GM18498 (cell line): Measurements from ENCODE around the gene RMND5B.
A peak's percentile ranks its signal among the peaks of the same experiment; 100 is the strongest.
"Not testable (repeated sequence)": the region's sequence is repeated elsewhere in the genome, so short reads cannot be mapped to it uniquely, and the experiment has no call there.

ENCODE experiments used
- ATAC-seq: cut with Tn5 transposase; IDR thresholded peaks from one replicate; pipeline ENCODE4 v1.9.1; 2021; ENCODE audit warnings: mild to moderate bottlenecking, moderate library complexity; ENCODE audit not compliant: unreplicated experiment

The RMND5B gene

GRCh38 chr5:178127300-178128009, 3.4 kb upstream of the RMND5B start:
- ATAC-seq, result not testable (repeated sequence)

GRCh38 chr5:178129296-178129695, 1.5 kb upstream of the RMND5B start:
- ATAC-seq, result no peak

- not testable (repeated sequence) for ATAC-seq
Measured at GRCh38 chr5:178130234-178130575, 609 bp upstream of the RMND5B start.

GRCh38 chr5:178131446-178131996, 707 bp downstream of the RMND5B start:
- ATAC-seq, result no peak

GRCh38 chr5:178136990-178137389, 6.2 kb downstream of the RMND5B start:
- no peak for ATAC-seq

GRCh38 chr5:178137991-178138390, 7.2 kb downstream of the RMND5B start:
- ATAC-seq, result no peak

GRCh38 chr5:178141550-178141949, 10.7 kb downstream of the RMND5B start:
- ATAC-seq, result no peak

GRCh38 chr5:178142642-178143041, 11.8 kb downstream of the RMND5B start:
- no peak for ATAC-seq

- no peak for ATAC-seq
Measured at GRCh38 chr5:178143246-178143645, 12.4 kb downstream of the RMND5B start.

- no peak for ATAC-seq
Measured at GRCh38 chr5:178143901-178144300, 13.1 kb downstream of the RMND5B start.

- ATAC-seq, result peak; percentile 63
Measured at GRCh38 chr5:178145965-178146820, 15.4 kb downstream of the RMND5B start.

GRCh38 chr5:178147406-178147805, 16.6 kb downstream of the RMND5B start:
- no peak for ATAC-seq

GRCh38 chr5:178149199-178149932, 18.6 kb downstream of the RMND5B start:
- ATAC-seq, result no peak

GRCh38 chr5:178150977-178151734, 20.3 kb downstream of the RMND5B start:
- ATAC-seq, result no peak

GRCh38 chr5:178152491-178153444, 22.0 kb downstream of the RMND5B start:
- no peak for ATAC-seq

- ATAC-seq, result peak; percentile 98
Measured at GRCh38 chr5:178153530-178154340, 22.9 kb downstream of the RMND5B start, which contains the start of gene NHP2. NHP2 (minus strand) TSS chr5:178153885; CDS start chr5:178153817, 68 bp downstream.

GRCh38 chr5:178155065-178155464, 24.3 kb downstream of the RMND5B start:
- no peak for ATAC-seq

GRCh38 chr5:178160176-178160575, 29.4 kb downstream of the RMND5B start:
- no peak for ATAC-seq
